Esophagus squamous epithelium (tissue), 5 donors: ENCODE measurements around the gene CNIH3. TPM values are rescaled to one million over a fixed set of nuclear protein-coding genes. Genes with fewer than 3 reads are reported as not detected.

ENCODE experiments used
- DNase-seq: peaks from one replicate; lab custom pipeline; 2025; lab: John Stamatoyannopoulos, UW
- H3K27ac ChIP-seq, 4 donors: fragments of 200-600 bp; sonication (generic); one replicate each; pipeline ENCODE4 v1.5.1; 2016 to 2019; ENCODE audit warnings: mild to moderate bottlenecking in 1 of 4
- H3K27me3 ChIP-seq, 4 donors: fragments of 200-600 bp; sonication (generic); 1 replicate in 3 of 4; 2 replicates in 1 of 4; pipeline versions ENCODE4 v1.5.1 to v1.6.0; 2017 to 2021; ENCODE audit warnings: antibody characterized with exemption in 1 of 4
- H3K36me3 ChIP-seq, 3 donors: fragments of 200-600 bp; sonication (generic); one replicate each; pipeline ENCODE4 v1.5.1; 2016 to 2019
- H3K4me1 ChIP-seq, 3 donors: fragments of 200-600 bp; sonication (generic); one replicate each; pipeline ENCODE4 v1.5.1; 2017 to 2019
- H3K4me3 ChIP-seq, 4 donors: fragments of 200-600 bp; sonication (generic); 1 replicate in 3 of 4; 2 replicates in 1 of 4; pipeline ENCODE4 v1.5.1; 2016 to 2019; ENCODE audit warnings: mild to moderate bottlenecking in 2 of 4, moderate library complexity in 1 of 4
- H3K9me3 ChIP-seq, 3 donors: fragments of 200-600 bp; sonication (generic); one replicate each; pipeline ENCODE4 v1.5.1; 2016 to 2019
- CTCF ChIP-seq, 6 experiments: fragments of 450-650 bp in 4 of 6; fragments of 200-600 bp in 2 of 6; sonication (generic) in 2 of 6; IDR thresholded peaks; one replicate each; pipeline ENCODE4 v1.5.1; 2016 to 2019; ENCODE audit warnings: antibody characterized with exemption in 6 of 6, mild to moderate bottlenecking in 4 of 6, moderate library complexity in 4 of 6
- POLR2A ChIP-seq, 4 donors: fragments of 450-650 bp; IDR thresholded peaks; one replicate each; pipeline ENCODE4 v1.6.1; 2017; ENCODE audit warnings: antibody characterized with exemption in 4 of 4, mild to moderate bottlenecking in 4 of 4, moderate library complexity in 3 of 4
- WGBS, 2 donors: methylation state at CpG; one replicate each; pipeline ENCODE4 v1.1.5; 2018; 5-methylcytosine and 5-hydroxymethylcytosine counted together
- intact Hi-C: fragments of 100-400 bp; cut with DNase I; formaldehyde crosslinking; loops from one replicate; pipeline ENCODE4 v1.15.0; 2022
- total RNA-seq, 4 donors: library from RNA; depleted of rRNA; stranded (reverse); fragments of >200 nt; gene quantifications; one replicate each; pipeline ENCODE4 v1.1.0, GENCODE V29; 2016
- donor health status: DM: yes; HTN: yes; CAD: no.

CNIH3 gene
- total RNA-seq, 4 donors from 2014 or later, result 0.34 to 3.2 (median 1.2) TPM; not detected in 1

- no peaks in the 10 kb centered on the region for H3K9me3 ChIP-seq
- H3K4me3 ChIP-seq, result no peak overlapping the region
- peaks cover 7 to 24% (median 8%) of the 10 kb centered on the region in 3 donors for H3K4me1 ChIP-seq
- TF ChIP-seq CTCF (IDR thresholded peaks at IDR 0.05) (no peak), POLR2A (IDR thresholded peaks at IDR 0.05) (no peak)
- H3K27ac ChIP-seq, result no peak overlapping the region
- H3K36me3 ChIP-seq, result no peaks in the 10 kb centered on the region
- H3K27me3 ChIP-seq, result no peaks in the 10 kb centered on the region
- no peak for DNase-seq
- intact Hi-C loops, result no loop called here
- WGBS, 2 donors, result 56 to 71% methylated on average over 2 to 3 of the region's 3 CpGs
These were observed 34.2 kb downstream of the CNIH3 start for GRCh38 chr1:224650290-224650689.

GRCh38 chr1:224651188-224651587 lies 35.1 kb downstream of the CNIH3 start:
- H3K27ac ChIP-seq, result no peak overlapping the region
- no peak overlapping the region for H3K4me3 ChIP-seq
- TF ChIP-seq CTCF (IDR thresholded peaks at IDR 0.05), result no peak
- TF ChIP-seq POLR2A (IDR thresholded peaks at IDR 0.05), result no peak
- no peaks in the 10 kb centered on the region for H3K27me3 ChIP-seq
- no peaks in the 10 kb centered on the region for H3K9me3 ChIP-seq
- DNase-seq, result no peak
- 86 to 90% methylated on average over 7 of the region's 7 CpGs for WGBS, 2 donors
- peaks cover 7 to 24% (median 8%) of the 10 kb centered on the region in 3 donors for H3K4me1 ChIP-seq
- intact Hi-C loops, result no loop called here
- no peaks in the 10 kb centered on the region for H3K36me3 ChIP-seq

DNA sequence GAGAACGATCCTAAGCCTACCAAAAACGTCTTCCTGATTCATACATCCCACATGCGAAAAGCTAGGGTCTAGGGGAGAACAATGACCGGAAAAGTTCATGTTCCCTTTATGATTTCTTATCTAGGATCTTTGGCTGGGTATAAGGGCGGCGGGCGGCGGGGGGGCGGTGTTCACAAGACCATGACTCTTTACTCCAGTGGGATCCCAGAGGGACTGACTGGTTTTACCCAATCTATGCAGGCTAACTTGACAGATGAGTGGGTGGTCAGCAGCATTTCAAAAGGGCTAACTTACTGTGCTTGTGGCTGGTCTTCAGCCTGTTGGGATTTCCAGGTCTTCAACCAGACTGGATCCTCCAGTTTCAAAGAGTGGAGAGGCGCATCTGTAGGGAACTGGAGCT lies 40.3 kb downstream of the CNIH3 start:
- H3K4me3 ChIP-seq, result no peak overlapping the region
- no peak overlapping the region for H3K27ac ChIP-seq
- intact Hi-C loops, result no loop called here
- DNase-seq, result no peak
- no peaks in the 10 kb centered on the region for H3K9me3 ChIP-seq
- no peaks in the 10 kb centered on the region for H3K27me3 ChIP-seq
- H3K4me1 ChIP-seq, result peaks cover 7 to 14% (median 8%) of the 10 kb centered on the region in 3 donors
- no peak for TF ChIP-seq CTCF (IDR thresholded peaks at IDR 0.05)
- no peak for TF ChIP-seq POLR2A (IDR thresholded peaks at IDR 0.05)
- no peaks in the 10 kb centered on the region for H3K36me3 ChIP-seq
- 90 to 92% methylated on average over 9 to 10 of the region's 10 CpGs for WGBS, 2 donors

DNA sequence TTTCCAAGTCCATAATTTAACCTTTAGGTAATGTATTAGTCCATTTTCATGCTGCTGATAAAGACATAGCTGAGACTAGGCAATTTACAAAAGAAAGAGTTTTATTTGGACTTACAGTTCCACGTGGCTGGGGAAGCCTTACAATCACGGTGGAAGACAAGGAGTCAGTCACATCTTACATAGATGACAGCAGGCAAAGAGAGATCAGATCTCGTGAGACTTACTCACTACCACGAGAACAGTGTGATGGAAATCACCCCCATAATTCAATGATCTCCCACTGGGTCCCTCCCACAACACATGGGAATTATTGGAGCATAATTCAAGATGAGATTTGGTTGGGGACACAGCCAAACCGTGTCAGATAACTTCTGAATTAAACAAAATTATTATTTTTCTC lies 44.0 kb downstream of the CNIH3 start:
- intact Hi-C loops, result no loop called here

GRCh38 chr1:224662870-224663269 lies 46.8 kb downstream of the CNIH3 start:
- no peak for DNase-seq
- no peaks in the 10 kb centered on the region for H3K9me3 ChIP-seq
- H3K36me3 ChIP-seq, result no peaks in the 10 kb centered on the region
- H3K4me1 ChIP-seq, result no peaks in the 10 kb centered on the region
- no peak for TF ChIP-seq CTCF (IDR thresholded peaks at IDR 0.05)
- TF ChIP-seq POLR2A (IDR thresholded peaks at IDR 0.05), result no peak
- H3K27ac ChIP-seq, result no peak overlapping the region
- no peaks in the 10 kb centered on the region for H3K27me3 ChIP-seq
- H3K4me3 ChIP-seq, result no peak overlapping the region
- intact Hi-C loops, result no loop called here
- 91 to 92% methylated on average over 3 of the region's 3 CpGs for WGBS, 2 donors

More for the DNA sequence above, 44.0 kb downstream of the CNIH3 start:
- Histone ChIP-seq H3K27me3 (no peaks in the 10 kb centered on the region), H3K27ac (no peak overlapping the region), H3K4me3 (no peak overlapping the region), H3K36me3 (no peaks in the 10 kb centered on the region), H3K9me3 (no peaks in the 10 kb centered on the region), H3K4me1 (no peaks in the 10 kb centered on the region)
- DNase-seq, result no peak
- 48 to 63% methylated on average over 5 of the region's 5 CpGs for WGBS, 2 donors
- TF ChIP-seq POLR2A (IDR thresholded peaks at IDR 0.05), result no peak
- TF ChIP-seq CTCF (IDR thresholded peaks at IDR 0.05), result no peak
